CD4-positive, alpha-beta memory T cell (primary cell): ENCODE data around the gene TMEM60. TPM values are rescaled to one million over a fixed set of nuclear protein-coding genes. Genes with fewer than 3 reads are reported as not detected.

Experiments used
- CTCF ChIA-PET: fragments of 350-600 bp; sonication (Branson Sonifier 250); formaldehyde crosslinking; loops from one replicate; lab custom pipeline; 2021; ENCODE audit warnings: inconsistent platforms; ENCODE audit not compliant: partially characterized antibody; lab: Charles Lee
- POLR2A ChIA-PET: fragments of 350-600 bp; sonication (Branson Sonifier 250); formaldehyde crosslinking; loops from one replicate; lab custom pipeline; 2021; ENCODE audit not compliant: partially characterized antibody; lab: Charles Lee
- DNase-seq, 5 donors: peaks; one replicate each; pipeline versions ENCODE4 v3.0.0 to v3.0.0-alpha.2; 2020 to 2022; ENCODE audit warnings: mixed read lengths in 1 of 5
- H3K27ac ChIP-seq: one replicate; pipeline ENCODE4 v1.7.0; 2013; ENCODE audit warnings: low read depth, low read length
- H3K27me3 ChIP-seq: 2 replicates; pipeline ENCODE4 v1.7.0; 2013; ENCODE audit warnings: mild to moderate bottlenecking, low read length, moderate library complexity; ENCODE audit not compliant: insufficient read depth
- H3K36me3 ChIP-seq: 2 replicates; pipeline ENCODE4 v1.7.0; 2013; ENCODE audit warnings: mild to moderate bottlenecking, low read length, moderate library complexity; ENCODE audit not compliant: insufficient read depth
- H3K4me1 ChIP-seq: 2 replicates; pipeline ENCODE4 v1.7.0; 2013; ENCODE audit warnings: mild to moderate bottlenecking, low read length, moderate library complexity; ENCODE audit not compliant: insufficient read depth
- H3K4me3 ChIP-seq, 2 donors: one replicate each; pipeline ENCODE4 v1.7.0; 2013; ENCODE audit warnings: low read length in 2 of 2, mild to moderate bottlenecking in 1 of 2
- H3K9me3 ChIP-seq, 2 donors: one replicate each; pipeline ENCODE4 v1.7.0; 2013; ENCODE audit warnings: low read length in 2 of 2, control low read depth in 1 of 2; ENCODE audit not compliant: control insufficient read depth in 1 of 2
- H3K27ac Mint-ChIP-seq, 7 donors: one replicate each; pipeline ENCODE4 v1.8.0; 2020 to 2021; ENCODE audit warnings: mixed read lengths in 7 of 7, mild to moderate bottlenecking in 6 of 7, inconsistent platforms in 3 of 7, moderate library complexity in 3 of 7
- H3K27me3 Mint-ChIP-seq, 2 donors: one replicate each; pipeline ENCODE4 v1.8.0; 2020 to 2021; ENCODE audit warnings: mixed read lengths in 2 of 2
- H3K36me3 Mint-ChIP-seq, 2 donors: one replicate each; pipeline ENCODE4 v1.8.0; 2020 to 2021; ENCODE audit warnings: mixed read lengths in 2 of 2, inconsistent platforms in 1 of 2, mild to moderate bottlenecking in 1 of 2
- H3K4me1 Mint-ChIP-seq, 4 donors: one replicate each; pipeline ENCODE4 v1.8.0; 2020 to 2021; ENCODE audit warnings: mixed read lengths in 4 of 4, mild to moderate bottlenecking in 1 of 4
- H3K4me3 Mint-ChIP-seq, 8 donors: one replicate each; pipeline ENCODE4 v1.8.0; 2020 to 2021; ENCODE audit warnings: mixed read lengths in 8 of 8, mild to moderate bottlenecking in 7 of 8, moderate library complexity in 6 of 8, inconsistent platforms in 3 of 8
- H3K9me3 Mint-ChIP-seq, 8 donors: one replicate each; pipeline ENCODE4 v1.8.0; 2020 to 2021; ENCODE audit warnings: mixed read lengths in 8 of 8, mild to moderate bottlenecking in 5 of 8, inconsistent platforms in 3 of 8, moderate library complexity in 1 of 8
- intact Hi-C: fragments of 100-400 bp; cut with micrococcal nuclease; formaldehyde crosslinking; loops from one replicate; pipeline ENCODE4 v1.15.1; 2023
- polyA plus RNA-seq, 2 donors: library from polyadenylated mRNA; unstranded; fragments of 300-500 nt; fragmentation: Illumina TruSeq; gene quantifications; one replicate each; pipeline ENCODE4 v1.2.3, GENCODE V29; 2021
- total RNA-seq, 2 experiments: library from RNA; stranded (reverse); gene quantifications; one replicate each; pipeline ENCODE4 v1.2.3, GENCODE V29; 2021

TMEM60 gene
- total and polyA plus RNA-seq, 4 experiments from 2014 or later, result 18.2 to 36.6 (median 20.8) TPM

DNA sequence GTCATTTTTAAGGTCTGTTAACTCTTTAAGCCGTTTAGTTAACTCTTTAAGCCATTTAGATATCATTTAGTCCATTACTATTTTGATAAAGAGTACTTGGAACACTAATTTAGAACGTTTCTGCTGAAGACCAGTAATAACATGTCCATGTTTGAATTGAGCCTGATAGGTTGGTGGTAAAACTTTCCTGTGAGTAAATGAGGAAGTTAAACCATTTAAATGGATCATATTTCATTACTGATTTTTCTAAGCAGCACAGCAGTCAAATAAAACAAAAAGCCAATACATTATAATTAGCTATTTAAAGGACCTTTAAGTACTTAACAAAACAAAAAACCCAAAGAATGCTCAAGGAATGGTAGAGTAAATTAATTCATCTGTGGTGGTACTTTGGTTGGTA, 29.8 kb upstream of the TMEM60 start:
- Histone ChIP-seq H3K27ac (no peak overlapping the region), H3K4me3 (no peak overlapping the region), H3K9me3 (no peaks in the 10 kb centered on the region), H3K4me1 (peaks cover 62% of the 10 kb centered on the region), H3K27me3 (no peaks in the 10 kb centered on the region), H3K36me3 (no peaks in the 10 kb centered on the region)
- H3K4me3 Mint-ChIP-seq, result peak overlapping the region in 3 of 8 donors; percentile 7 to 26 (median 14)
- H3K27me3 Mint-ChIP-seq, result no peaks in the 10 kb centered on the region
- ChIA-PET POLR2A (interaction anchor here (1.3 kb wide), 1 partner anchor 30 kb away, joined by 3 read pairs; the partner anchor contains the start of genes PHTF2 and TMEM60), CTCF (interaction anchor here (1.9 kb wide), 1 partner anchor 29 kb away, joined by 5 read pairs; the partner anchor contains the start of genes PHTF2 and TMEM60)
- H3K4me1 Mint-ChIP-seq, result peaks cover 46 to 80% (median 60%) of the 10 kb centered on the region in 4 donors
- H3K36me3 Mint-ChIP-seq, result peaks cover 20 to 29% of the 10 kb centered on the region in 2 donors
- H3K27ac Mint-ChIP-seq, result peak overlapping the region in 2 of 7 donors; percentile 13 to 36
- intact Hi-C loops, result no loop called here
- H3K9me3 Mint-ChIP-seq, result peaks cover 0 to 28% (median 14%) of the 10 kb centered on the region in 8 donors
- DNase-seq, result no peak

DNA sequence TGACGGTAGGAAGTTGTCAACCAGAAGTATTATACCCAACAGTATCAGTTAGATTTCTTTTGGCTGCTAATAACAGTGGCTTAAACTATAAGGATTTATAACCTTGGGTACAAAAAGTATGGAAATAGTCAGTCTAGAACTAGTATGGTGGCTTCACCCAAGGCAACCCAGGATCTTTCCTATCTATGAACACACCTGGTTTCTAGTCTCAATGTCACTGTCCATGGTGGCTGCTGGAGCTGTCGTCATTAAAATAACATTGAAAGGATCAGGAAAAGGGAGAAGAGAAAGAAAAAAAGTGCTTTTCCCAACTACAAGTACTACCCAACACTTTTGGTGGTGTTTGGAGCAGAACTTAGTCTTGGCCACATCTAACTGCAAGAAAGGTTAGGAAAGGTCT, 28.1 kb upstream of the TMEM60 start:
- H3K27me3 ChIP-seq, result no peaks in the 10 kb centered on the region
- Mint-ChIP-seq H3K36me3 (peaks cover 30 to 42% of the 10 kb centered on the region in 2 donors), H3K27me3 (no peaks in the 10 kb centered on the region), H3K4me3 (peak overlapping the region in 1 of 8 donors; percentile 4), H3K27ac (peak overlapping the region in 3 of 7 donors; percentile 25 to 74 (median 25)), H3K9me3 (peaks cover 0 to 37% (median 23%) of the 10 kb centered on the region in 8 donors), H3K4me1 (peaks cover 43 to 72% (median 55%) of the 10 kb centered on the region in 4 donors)
- H3K27ac ChIP-seq, result no peak overlapping the region
- no peak overlapping the region for H3K4me3 ChIP-seq
- no peaks in the 10 kb centered on the region for H3K36me3 ChIP-seq
- intact Hi-C loops, result no loop called here
- H3K9me3 ChIP-seq, result peaks cover 0 to 9% of the 10 kb centered on the region in 2 donors
- ChIA-PET POLR2A (interaction anchor here (1.7 kb wide), 1 partner anchor 10 kb away, joined by 4 read pairs; no protein-coding TSS in a partner anchor), CTCF (no interaction called here)
- peaks cover 47% of the 10 kb centered on the region for H3K4me1 ChIP-seq
- DNase-seq, result no peak

DNA sequence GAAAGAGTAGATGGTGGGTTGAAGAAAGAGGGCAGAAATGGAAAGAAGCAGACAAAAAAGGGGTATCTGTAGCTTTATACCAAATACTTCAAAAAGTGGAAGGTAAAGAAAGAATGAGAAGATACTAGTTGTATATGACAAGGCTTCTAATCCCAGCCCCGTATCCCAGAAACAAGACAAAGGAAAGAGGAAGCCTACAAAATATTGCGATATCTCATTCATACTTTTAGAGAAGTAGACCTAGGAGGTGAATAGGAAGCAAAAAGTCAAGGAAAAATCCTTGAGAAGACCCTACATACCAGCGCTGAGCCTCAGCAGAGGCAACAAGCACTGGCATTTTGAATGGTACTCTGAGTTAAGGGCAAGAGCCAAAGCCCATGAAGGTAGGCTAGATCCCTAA, 26.9 kb upstream of the TMEM60 start:
- no peak for DNase-seq
- peaks cover 36% of the 10 kb centered on the region for H3K4me1 ChIP-seq
- H3K36me3 Mint-ChIP-seq, result peaks cover 41 to 54% of the 10 kb centered on the region in 2 donors
- ChIA-PET CTCF (no interaction called here), POLR2A (no interaction called here)
- peaks cover 0 to 21% of the 10 kb centered on the region in 2 donors for H3K9me3 ChIP-seq
- H3K27me3 ChIP-seq, result no peaks in the 10 kb centered on the region
- no peak overlapping the region for H3K27ac ChIP-seq
- no peak overlapping the region for H3K4me3 Mint-ChIP-seq
- H3K36me3 ChIP-seq, result no peaks in the 10 kb centered on the region
- H3K27ac Mint-ChIP-seq, result peak overlapping the region in 2 of 7 donors; percentile 8 to 15
- H3K27me3 Mint-ChIP-seq, result no peaks in the 10 kb centered on the region
- intact Hi-C loops, result no loop called here
- H3K4me3 ChIP-seq, result no peak overlapping the region
- peaks cover 2 to 49% (median 34%) of the 10 kb centered on the region in 8 donors for H3K9me3 Mint-ChIP-seq
- H3K4me1 Mint-ChIP-seq, result peaks cover 33 to 69% (median 47%) of the 10 kb centered on the region in 4 donors

GRCh38 chr7:77824636-77825035, 26.4 kb upstream of the TMEM60 start:
- no peak for DNase-seq
- peaks cover 2 to 54% (median 39%) of the 10 kb centered on the region in 8 donors for H3K9me3 Mint-ChIP-seq
- H3K27me3 Mint-ChIP-seq, result no peaks in the 10 kb centered on the region
- POLR2A ChIA-PET, result no interaction called here
- H3K9me3 ChIP-seq, result peaks cover 0 to 22% of the 10 kb centered on the region in 2 donors
- no peak overlapping the region for H3K4me3 Mint-ChIP-seq
- intact Hi-C loops, result no loop called here
- no peaks in the 10 kb centered on the region for H3K36me3 ChIP-seq
- H3K4me1 ChIP-seq, result peaks cover 31% of the 10 kb centered on the region
- CTCF ChIA-PET, result interaction anchor here (0.7 to 1.4 kb wide), 2 partner anchors 21 to 26 kb away, joined by 3 read pairs; partner anchors contain the start of genes PHTF2 and TMEM60
- peaks cover 30 to 69% (median 46%) of the 10 kb centered on the region in 4 donors for H3K4me1 Mint-ChIP-seq
- no peaks in the 10 kb centered on the region for H3K27me3 ChIP-seq
- H3K27ac ChIP-seq, result no peak overlapping the region
- H3K27ac Mint-ChIP-seq, result peak overlapping the region in 2 of 7 donors; percentile 8 to 15
- peaks cover 43 to 59% of the 10 kb centered on the region in 2 donors for H3K36me3 Mint-ChIP-seq
- no peak overlapping the region for H3K4me3 ChIP-seq

DNA sequence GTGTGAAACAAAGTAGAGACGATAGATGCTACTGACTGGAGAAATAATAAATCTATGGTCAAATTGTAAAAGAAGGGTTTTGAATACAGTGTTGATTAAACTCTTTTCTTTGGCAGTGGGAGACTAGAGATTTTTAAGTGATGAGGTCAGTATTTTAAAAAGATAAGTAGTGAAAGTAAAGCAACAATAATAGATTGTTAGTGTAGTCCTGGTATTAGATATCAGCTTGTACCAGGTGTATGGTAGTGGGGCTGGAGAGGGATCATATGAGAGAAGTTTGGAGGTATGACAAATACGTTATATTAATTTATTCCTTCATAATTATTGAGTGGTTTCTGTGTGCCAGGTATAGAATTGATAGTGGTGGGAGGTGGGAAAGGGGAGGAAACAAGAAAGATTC, 25.6 kb upstream of the TMEM60 start:
- Mint-ChIP-seq H3K4me3 (peak overlapping the region in 6 of 8 donors; percentile 11 to 60 (median 34)), H3K36me3 (peaks cover 51 to 67% of the 10 kb centered on the region in 2 donors), H3K27me3 (no peaks in the 10 kb centered on the region), H3K27ac (peak overlapping the region in 4 of 7 donors; percentile 11 to 87 (median 56)), H3K9me3 (peaks cover 3 to 62% (median 46%) of the 10 kb centered on the region in 8 donors), H3K4me1 (peaks cover 33 to 70% (median 51%) of the 10 kb centered on the region in 4 donors)
- Histone ChIP-seq H3K4me3 (no peak overlapping the region), H3K27me3 (no peaks in the 10 kb centered on the region), H3K9me3 (peaks cover 0 to 26% of the 10 kb centered on the region in 2 donors), H3K4me1 (peaks cover 22% of the 10 kb centered on the region), H3K27ac (no peak overlapping the region), H3K36me3 (no peaks in the 10 kb centered on the region)
- no peak for DNase-seq
- intact Hi-C loops, result no loop called here
- POLR2A ChIA-PET, result interaction anchor here (0.7 kb wide), 1 partner anchor 25 kb away, joined by 4 read pairs; the partner anchor contains the start of genes PHTF2 and TMEM60
- CTCF ChIA-PET, result interaction anchor here (0.7 to 1.4 kb wide), 4 partner anchors 10 to 25 kb away, joined by 3 to 4 read pairs (median 3); partner anchors contain the start of genes PHTF2 and TMEM60

- peaks cover 0 to 27% of the 10 kb centered on the region in 2 donors for H3K9me3 ChIP-seq
- POLR2A ChIA-PET, result interaction anchor here (1.0 to 1.5 kb wide), 3 partner anchors 11 to 21 kb away, joined by 3 to 7 read pairs (median 4); no protein-coding TSS in a partner anchor
- peaks cover 32 to 70% (median 51%) of the 10 kb centered on the region in 4 donors for H3K4me1 Mint-ChIP-seq
- intact Hi-C loops, result no loop called here
- H3K36me3 Mint-ChIP-seq, result peaks cover 64 to 82% of the 10 kb centered on the region in 2 donors
- H3K4me3 Mint-ChIP-seq, result peak overlapping the region in 1 of 8 donors; percentile 13
- H3K4me1 ChIP-seq, result peaks cover 8% of the 10 kb centered on the region
- H3K36me3 ChIP-seq, result no peaks in the 10 kb centered on the region
- peak overlapping the region in 1 of 7 donors; percentile 63 for H3K27ac Mint-ChIP-seq
- CTCF ChIA-PET, result no interaction called here
- no peak for DNase-seq
- H3K9me3 Mint-ChIP-seq, result peaks cover 6 to 72% (median 54%) of the 10 kb centered on the region in 8 donors
- H3K27me3 ChIP-seq, result no peaks in the 10 kb centered on the region
- H3K27me3 Mint-ChIP-seq, result no peaks in the 10 kb centered on the region
- H3K4me3 ChIP-seq, result no peak overlapping the region
- H3K27ac ChIP-seq, result no peak overlapping the region
These were observed 24.0 kb upstream of the TMEM60 start for GRCh38 chr7:77822269-77822668.

GRCh38 chr7:77820967-77821366, 22.7 kb upstream of the TMEM60 start:
- POLR2A ChIA-PET, result interaction anchor here (1.0 to 1.5 kb wide), 3 partner anchors 10 to 18 kb away, joined by 4 to 7 read pairs (median 6); no protein-coding TSS in a partner anchor
- Histone ChIP-seq H3K9me3 (peaks cover 0 to 27% of the 10 kb centered on the region in 2 donors), H3K27me3 (no peaks in the 10 kb centered on the region), H3K27ac (no peak overlapping the region), H3K4me3 (no peak overlapping the region), H3K4me1 (no peaks in the 10 kb centered on the region), H3K36me3 (no peaks in the 10 kb centered on the region)
- peak overlapping the region in 1 of 8 donors; percentile 20 for H3K4me3 Mint-ChIP-seq
- no peak for DNase-seq
- peaks cover 30 to 69% (median 49%) of the 10 kb centered on the region in 4 donors for H3K4me1 Mint-ChIP-seq
- peak overlapping the region in 2 of 7 donors; percentile 3 to 53 for H3K27ac Mint-ChIP-seq
- peaks cover 3 to 73% (median 57%) of the 10 kb centered on the region in 8 donors for H3K9me3 Mint-ChIP-seq
- no peaks in the 10 kb centered on the region for H3K27me3 Mint-ChIP-seq
- CTCF ChIA-PET, result no interaction called here
- intact Hi-C loops, result no loop called here
- peaks cover 70 to 86% of the 10 kb centered on the region in 2 donors for H3K36me3 Mint-ChIP-seq
